COLO668 (cell line): ENCODE data around the gene OLFM1.
A peak's percentile ranks its signal among the peaks of the same experiment; 100 is the strongest.

Experiments used
- DNase-seq: peaks from one replicate; lab custom pipeline; 2025; ENCODE audit not compliant: unreplicated experiment; lab: John Stamatoyannopoulos, UW

The OLFM1 gene

DNA sequence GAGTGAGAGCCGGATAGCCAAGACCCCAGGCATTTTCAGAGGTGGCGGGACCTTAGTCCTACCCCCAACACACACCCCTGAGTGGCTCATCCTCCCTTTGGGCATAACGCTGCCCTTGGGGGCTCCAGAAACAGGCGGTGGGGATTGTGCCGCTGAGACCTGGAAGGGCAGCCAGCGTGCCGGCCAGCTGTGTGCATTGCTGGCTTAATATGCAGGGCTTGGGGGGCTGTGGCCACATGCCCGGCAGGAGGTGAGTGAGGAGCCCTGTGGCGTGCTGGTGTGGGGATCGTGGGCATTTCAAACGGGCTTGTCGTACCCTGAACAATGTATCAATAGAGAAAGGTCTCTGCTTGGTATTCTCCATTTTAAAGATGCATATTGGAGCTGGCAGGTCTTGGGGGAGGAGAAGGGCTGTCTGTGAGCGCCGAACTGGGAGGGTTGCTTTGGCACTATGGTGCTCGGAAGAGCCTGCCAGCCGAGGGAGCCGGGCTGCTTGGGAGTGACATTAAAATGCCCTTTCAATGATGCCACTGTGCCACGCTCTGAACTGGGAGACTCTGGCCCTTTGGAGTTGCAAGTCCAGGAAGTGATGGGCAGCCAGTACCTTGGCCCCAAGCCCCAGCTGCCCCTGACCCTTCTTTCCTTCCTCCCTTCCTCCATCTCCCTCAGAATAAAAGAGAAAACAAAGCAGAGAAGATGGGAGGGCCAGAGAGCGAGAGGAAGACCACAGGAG, 11.2 kb upstream of the OLFM1 start:
- DNase-seq = no peak

DNA sequence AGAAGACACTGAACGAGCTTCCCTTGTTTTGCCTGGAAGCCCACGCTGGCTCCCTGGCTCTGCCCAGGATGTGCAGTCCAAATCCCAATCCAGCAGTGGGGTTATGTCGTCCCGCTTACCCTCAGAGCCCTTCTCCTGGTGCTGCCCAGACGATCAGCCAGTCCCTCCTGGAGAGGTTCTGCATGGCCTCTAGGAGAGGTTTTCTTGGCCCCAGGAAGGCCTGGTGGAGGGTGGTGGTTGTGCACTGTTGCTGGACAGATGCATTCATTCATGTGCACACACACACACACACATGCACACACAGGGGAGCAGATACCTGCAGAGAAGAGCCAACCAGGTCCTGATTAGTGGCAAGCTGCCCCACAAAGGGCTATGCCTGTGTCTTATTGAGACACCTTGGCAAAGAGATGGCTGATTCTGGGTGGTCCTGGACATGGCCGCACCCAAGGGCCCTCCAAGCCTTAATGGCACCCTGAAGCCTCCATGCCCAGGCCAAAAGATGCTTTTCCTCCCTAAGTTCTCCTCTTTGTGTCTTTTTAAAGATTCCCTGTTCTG, 10.5 kb upstream of the OLFM1 start:
- no peak for DNase-seq

DNA sequence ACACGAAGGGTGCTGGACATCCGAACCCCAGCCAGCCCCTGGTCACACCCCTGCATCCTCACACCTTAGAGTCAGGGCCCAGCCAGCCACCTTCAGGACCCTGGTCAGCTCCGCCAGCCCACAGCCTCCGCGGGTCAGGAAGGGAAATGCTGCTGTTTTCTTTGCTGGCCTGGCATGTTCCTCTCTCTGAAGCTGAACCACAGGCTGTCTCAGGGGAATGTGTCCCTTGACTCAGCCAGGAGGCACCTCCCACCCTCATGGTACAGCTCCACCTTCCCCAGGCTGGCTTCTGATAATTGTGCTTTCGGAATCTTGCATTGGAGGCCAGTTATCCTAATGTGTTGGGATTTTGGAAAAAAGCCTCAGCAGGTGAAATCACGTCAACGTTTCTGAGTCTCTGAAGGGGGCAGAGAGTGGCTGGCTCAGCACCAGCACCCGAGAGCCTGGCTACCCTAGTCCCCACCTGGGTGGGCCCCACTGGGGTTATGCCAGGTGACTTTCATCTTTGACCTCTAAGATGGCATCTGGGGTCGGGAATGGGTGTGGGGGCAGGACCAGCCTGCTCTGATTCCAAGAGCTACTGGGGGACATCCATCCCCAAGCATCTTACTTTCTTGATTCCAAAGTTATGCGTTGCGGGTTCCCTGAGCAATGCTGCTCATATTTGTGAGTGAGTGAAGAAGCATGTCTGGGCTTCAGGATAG, 9.8 kb upstream of the OLFM1 start:
- no peak for DNase-seq

DNA sequence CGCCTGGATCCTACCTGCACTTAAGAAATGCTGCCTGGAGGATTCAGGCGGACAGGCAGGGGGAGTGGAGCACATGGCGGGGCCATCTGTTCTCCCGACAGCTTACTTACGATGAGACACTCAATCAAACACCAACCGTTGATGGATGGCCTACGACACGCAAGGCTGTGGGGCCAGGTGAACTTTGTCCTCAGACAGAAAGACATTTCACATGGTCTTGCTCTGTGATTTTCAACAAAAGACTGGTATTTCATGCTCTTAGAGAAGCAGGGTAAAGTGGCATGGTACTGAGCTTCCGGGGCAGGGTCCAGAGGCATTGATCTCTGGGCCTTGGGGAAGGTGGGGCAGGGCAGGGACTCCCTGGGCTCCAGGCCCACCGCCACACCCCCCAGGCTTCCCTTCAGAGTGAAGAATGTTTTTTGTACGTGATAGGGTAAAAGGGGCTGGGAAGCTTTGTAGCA, 9.1 kb upstream of the OLFM1 start:
- DNase-seq = no peak

DNA sequence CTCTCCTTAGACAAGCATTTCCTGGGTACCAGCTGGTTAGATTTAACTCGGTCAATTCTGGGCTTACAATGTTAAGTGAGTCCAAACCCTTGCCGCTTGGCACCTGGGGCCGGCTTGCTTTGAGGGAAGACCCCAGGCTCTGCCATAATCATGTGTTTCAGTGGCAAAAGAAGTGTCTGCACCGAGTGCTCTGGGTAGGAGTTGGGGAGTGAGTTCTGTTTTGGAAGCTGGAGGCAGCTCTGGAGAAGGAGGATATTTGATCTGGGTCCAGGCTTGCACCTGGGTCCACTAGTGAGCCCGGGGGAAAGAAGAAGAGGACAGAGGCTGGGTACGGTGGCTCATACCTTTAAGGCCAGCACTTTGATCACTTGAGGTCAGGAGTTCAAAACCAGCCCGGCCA, 8.4 kb upstream of the OLFM1 start:
- no peak for DNase-seq

DNA sequence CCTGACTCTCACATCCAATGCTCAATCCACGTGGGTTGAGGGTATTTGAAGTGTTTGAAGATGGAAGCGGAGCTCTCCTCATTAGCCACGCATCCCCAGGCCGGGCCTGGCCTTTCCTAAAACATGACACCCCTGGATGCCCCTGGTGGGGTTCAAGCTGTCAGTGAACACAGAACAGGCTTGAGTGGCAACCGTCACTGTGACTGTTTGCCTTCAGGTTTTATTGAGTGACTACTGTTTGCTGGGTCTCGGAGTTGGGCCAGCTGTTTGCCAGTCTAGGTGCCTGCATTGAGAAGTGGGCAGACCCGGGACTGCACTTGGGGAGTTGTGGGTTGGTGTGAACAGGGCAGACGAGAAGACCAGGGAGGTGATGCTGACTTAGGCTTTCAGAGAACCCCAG, 7.8 kb upstream of the OLFM1 start:
- no peak for DNase-seq

DNA sequence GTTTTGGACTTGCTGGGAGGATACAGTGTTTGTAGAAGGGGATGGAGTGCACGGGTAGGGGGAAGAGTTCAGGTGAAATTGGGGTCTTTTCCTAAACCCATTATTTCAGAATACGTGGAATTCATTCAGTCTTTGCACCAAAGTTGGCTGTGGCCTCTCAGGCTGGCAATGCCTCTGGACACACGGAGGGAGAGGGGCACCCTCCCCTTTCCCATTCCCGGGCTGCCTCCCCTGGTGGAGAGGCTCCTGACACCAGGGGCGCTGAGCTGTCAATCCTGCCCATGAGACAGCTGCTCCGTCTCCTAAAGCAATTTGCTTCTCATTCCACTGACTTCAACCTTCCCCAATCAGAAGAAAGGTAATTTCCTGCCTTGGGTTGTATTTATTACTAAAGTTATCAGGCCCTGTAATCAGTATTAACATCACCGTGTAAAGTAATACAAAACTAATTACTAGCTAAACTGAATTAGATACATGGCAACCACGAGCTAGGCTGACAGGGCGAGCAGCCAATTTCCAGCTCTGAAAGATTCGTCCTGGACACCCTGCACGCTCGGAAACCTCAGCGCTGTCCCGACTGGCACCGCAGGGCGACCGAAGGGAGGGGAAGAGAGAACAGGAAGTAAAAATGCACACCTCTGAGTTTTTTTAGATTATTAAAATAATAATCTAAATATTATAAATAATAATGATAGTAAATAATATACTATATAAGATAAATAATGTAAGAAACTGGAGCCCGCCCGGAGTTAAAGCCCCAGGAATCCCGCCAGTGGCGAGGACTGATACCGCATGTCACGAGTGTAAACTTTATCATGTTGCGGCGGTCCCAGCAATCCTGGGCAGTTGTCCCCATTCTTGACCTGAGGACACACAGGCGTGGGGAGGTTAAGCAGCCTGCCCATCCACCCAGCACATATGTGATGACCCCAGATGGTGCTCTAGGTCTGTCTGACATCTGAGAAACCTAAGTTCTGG, 6.9 kb upstream of the OLFM1 start:
- no peak for DNase-seq

DNA sequence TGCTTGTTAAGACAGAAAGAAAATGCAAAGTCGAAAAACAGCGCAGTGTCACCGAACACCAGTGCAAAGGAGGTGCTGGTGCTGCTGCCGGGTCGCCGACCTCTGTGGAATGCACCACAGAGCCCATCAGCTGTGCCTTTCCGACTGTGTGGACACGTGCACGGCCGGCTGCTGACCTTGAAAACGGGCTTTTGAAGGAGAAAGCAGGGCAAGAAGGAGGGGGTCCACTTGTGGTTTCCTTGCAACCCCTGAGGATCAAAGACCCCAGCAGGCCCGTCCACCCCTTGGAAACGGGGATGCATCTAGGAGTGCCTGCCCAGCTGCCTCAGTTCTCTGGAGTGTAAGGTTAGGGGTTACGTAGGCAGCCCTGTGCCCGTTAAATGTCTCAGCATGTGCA, 6.2 kb upstream of the OLFM1 start:
- no peak for DNase-seq

DNA sequence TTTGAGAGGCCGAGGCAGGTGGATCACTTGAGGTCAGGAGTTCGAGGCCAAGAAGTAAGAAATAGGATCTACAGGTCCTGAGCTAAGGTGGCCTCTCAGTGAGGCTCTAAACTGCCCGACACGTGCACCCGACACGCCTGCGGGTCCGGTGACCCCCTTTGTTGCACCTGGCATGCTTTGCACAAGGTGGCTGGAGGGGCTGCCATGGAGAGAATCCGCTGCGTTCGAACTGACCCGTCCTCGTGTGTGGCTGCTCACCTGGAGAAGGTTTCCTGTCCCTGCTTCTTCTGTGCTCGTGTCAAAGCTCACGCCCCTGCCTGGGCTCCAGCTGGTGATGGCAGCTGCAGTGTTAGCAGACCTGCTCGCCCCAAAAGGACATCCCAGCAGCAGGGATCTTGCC, 5.7 kb upstream of the OLFM1 start:
- DNase-seq = no peak

DNA sequence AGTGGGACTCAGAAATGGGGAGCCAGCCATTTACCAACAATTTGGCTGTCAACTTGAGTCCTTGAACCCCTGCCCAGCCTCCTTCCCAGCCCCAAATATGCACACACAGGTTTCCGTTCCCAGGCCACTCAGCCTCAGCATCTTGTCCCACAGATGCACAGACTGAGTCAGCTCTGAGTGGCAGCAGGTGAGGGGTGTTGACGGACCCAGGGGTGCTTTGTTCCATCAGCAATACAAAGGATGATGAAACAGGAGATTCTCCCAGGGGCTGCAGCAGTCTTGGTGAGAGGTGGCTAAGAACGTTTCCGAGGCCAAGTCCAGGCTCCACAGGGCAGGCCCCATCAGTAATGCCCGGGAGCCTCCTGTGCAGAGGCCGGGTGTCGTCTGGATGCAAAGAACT, 4.9 kb upstream of the OLFM1 start:
- no peak for DNase-seq

DNA sequence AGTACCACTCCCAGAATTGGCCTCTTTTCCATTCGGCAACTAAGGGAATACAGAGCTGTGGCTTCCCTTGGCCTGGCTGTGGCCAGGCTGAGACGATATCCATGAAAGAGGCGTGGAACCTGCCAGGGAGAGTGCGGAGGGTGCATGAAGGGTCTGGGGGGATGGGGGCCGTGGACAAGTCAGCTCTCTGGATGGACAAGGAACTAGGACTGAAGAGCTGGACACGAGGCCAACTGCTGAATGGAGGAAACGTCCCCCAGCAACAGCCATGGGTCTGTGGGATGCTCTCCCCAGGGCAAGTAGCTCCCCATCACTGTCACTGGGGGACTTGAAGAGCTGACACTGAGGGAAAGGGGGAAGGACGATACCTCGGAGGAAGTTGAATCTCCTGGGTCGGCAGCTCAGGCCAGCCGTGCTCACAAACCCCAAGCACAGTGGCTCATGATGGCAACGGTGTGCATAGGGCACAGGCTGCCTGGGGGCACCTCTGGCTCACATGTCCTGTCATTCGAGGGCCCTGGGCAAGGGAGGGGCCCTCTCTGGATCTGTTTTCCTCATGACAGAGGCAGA, 4.1 kb upstream of the OLFM1 start:
- no peak for DNase-seq

DNA sequence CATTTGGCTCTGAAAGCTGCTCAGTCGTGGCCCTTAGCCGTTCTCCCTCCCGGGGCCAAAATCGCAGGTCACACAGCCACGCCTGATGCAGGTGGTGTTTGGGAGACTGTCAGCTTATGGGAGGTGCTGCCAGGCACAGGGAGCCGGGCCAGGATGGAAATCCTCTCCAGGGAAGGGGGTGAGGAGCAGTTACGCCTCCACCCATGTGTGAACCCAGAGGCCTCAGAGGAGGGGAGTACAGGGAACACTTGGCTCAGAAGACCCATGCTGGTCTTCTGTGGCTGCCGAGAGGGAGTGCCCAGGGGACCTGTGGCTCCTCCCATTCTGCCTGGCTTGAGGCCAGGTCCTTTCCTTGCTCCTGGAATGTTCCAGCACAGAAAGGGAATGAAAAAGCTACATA, 3.6 kb upstream of the OLFM1 start:
- DNase-seq = no peak

DNA sequence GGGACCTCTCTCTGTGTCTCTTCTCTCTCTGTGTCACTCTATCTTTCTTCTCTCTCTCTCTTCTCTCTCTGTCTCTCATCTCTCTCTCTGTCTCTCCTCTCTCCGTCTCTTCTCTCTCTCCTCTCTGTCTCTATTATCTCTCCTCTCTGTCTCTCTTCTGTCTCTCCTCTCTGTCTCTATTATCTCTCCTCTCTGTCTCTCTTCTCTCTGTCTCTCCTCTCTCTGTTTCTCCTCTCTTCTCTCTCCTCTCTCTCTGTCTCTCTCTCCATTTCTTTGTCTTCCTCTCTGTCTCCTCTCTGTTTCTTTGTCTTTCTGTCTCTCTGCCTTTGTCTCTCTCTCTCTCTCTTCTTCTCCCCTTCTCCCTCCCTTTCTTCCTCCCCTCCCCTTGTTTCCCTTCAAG, 3.2 kb upstream of the OLFM1 start:
- DNase-seq = no peak

DNA sequence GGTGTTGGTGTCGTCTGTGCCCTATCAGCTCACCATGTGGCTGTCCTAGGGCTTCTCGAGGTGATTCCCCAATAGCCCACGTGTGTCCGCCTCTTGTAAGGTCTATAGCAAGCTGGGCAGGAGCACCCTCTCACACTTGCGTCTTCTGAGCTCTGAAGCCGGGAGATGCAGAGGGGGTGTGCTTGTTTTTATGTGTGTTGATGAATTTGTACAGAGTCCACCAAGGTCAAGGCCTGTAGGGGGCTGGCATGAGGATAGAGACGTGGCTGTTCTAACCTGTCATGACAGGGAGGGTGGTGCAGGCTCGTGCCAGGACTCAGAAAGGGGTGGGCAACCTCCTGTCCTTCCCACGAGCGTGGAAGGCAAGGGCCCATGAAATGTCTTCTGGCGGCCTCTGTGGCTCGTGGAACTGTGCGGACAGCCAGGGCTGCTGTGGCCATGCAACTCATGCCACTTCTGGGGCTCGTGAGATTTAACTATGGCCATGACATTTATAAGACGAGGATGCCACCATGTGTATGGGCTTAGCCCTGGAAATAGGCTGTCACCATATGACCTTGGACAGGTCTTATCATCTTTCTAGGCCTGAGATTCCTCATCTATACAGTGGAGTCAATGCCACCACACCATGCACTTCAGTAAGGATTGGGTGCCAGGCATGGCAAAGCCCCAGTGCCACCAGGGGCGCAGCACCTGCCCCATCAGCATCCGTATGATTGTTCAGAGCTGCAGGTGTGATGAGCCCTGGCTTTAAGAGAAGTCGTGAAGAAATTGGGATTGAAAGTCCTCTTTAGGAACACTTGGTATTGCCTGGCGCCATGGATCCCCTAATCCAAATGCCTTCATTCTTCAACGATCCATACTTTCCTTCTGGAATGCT, 2.3 kb upstream of the OLFM1 start:
- no peak for DNase-seq

DNA sequence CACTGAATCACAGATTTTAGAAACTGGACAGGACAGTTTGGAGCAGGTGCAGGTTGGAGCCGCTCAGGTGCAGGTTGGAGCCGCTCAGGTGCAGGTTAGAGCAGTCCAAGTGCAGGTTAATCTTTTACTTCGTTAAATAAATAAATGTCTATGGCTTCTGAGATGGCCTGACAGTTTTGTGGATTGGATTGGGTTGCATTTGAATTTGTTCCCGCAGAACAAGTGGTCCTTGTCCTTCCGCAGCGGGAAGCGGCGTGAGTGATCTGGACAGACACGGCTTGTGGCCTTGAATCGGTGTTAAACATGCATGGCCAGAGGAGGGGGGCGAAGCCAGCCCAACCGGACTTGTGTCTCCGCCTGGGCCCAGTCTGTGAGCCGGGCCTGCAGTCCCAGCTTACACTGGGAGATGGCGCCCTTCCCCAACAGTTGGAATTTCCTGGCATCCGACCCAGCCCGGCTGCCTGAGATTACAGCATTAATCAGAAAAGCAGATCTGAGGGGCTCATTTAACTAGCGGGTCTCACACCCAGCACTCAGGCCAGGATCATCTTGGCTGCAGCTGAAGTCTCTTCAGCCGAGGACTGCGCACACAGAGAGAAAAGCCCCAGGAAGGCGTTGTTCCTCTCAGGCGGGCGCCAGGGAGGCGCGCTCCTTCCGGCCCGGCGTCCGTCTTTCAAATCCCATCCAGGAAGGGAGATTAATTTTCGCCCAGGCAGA, 1.5 kb upstream of the OLFM1 start:
- DNase-seq = peak; percentile 49

DNA sequence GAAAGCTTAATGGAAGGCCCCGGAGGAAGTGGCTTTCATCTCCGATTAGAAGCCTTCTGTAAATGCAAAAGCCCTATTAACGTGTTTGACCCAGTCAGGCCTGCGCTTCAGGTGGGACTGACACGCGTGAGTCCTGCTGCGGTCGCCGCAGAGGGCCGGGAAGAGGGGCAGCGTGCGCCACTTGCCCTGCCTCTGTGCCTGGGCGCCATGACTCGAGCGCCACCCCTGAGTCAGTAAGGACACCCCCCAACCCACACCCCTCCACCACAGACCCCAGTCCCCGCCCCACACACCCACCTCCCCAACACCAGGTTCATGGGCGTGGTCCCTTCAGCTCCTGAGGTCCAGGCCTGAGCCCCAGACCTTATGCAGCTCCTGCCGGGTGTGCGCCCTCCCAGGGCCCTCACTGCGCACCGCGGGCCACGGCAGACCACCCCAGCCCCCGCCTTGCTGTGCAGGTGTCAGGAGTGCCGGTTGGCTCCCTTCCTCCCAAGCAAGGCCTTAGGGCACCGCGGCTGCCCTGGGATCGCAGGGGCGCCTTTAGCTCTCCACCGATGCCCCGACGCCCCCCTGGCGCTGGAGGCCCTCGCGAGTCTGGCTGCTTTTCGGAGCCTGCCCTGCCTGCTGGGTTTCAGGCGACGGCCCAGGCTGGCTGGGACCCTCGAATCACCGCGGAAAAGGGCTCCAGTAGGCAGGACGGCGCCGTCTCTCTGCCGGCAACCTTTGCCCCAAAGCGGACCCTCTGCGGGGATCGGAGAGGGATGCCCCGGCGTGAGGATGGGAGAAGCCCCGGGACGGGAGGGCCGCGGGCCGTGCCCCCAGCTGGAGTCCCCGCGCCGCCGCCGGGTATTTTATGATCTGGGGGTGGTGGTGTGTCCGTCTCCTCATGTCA, 625 bp upstream of the OLFM1 start:
- no peak for DNase-seq

DNA sequence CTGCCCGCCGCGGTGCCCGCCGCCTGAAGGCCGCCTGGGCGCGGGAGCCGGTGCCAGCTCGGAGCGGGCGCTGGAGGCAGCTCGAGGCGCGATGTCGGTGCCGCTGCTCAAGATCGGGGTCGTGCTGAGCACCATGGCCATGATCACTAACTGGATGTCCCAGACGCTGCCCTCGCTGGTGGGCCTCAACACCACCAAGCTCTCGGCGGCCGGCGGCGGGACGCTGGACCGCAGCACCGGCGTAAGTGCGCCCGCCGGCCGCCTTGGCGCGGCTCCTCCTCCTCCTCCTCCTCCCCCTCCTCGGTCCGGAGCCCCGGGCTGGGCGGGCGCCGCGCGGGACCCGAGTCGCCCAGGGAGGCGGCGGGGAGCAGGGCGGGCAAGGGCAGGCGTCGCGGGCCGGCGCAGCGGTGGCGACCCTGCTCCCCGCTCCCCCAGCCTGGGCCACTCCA, 455 bp downstream of the OLFM1 start:
- no peak for DNase-seq

DNA sequence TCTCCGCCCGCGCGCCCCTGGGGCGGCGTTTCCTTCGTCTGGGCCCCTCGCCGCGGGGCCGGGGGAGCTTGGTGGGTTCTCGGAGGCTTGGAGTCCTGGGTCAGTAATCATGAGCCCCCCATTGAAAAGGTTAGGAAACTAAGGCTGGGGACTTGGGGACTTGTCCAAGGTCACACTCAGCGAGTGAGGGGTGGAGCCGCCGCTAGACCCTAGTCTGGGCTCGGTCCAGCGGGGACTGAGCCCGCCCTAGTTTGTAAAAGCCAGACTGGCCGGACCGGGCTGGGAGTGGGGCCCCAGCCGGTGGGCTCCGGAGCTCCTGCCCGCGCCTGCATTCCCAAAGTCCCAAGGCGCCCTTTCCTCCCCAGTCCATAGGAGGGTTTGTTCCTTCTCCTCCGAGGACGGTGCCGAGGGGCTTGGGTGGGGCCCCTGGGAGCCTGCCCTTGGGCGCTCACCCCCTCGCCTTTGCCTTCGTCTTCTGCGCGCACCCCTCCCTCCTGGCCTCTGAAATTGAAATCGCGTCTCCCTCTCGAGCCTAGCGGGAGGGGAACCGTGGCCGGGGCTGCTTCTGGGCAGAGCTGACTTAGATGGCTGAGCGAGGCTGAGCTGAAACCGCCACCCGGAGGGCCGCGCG, 995 bp downstream of the OLFM1 start:
- no peak for DNase-seq
